GM18498 (cell line): Measurements from ENCODE around the gene DNAI7.

Experiments
- ATAC-seq: cut with Tn5 transposase; IDR thresholded peaks from one replicate; pipeline ENCODE4 v1.9.1; 2021; ENCODE audit warnings: mild to moderate bottlenecking, moderate library complexity; ENCODE audit not compliant: unreplicated experiment

DNAI7 gene

GRCh38 chr12:25195056-25195971 is at the start of gene DNAI7, which contains the start of gene ETFRF1:
TSS of gene DNAI7 (minus strand) at chr12:25195160. CDS start at chr12:25195078, 82 bp downstream.
TSS of gene ETFRF1 (plus strand) at chr12:25195237. CDS start at chr12:25203957, 8,720 bp downstream.
- ATAC-seq, result peak; percentile 97

- no peak for ATAC-seq
Observed at GRCh38 chr12:25243680-25243990, 48.7 kb upstream of the DNAI7 start.

GRCh38 chr12:25242981-25243679 is 48.2 kb upstream of the DNAI7 start:
- ATAC-seq, result no peak

GRCh38 chr12:25241167-25242020 is 46.4 kb upstream of the DNAI7 start:
- peak; percentile 51 for ATAC-seq

- no peak for ATAC-seq
Observed at GRCh38 chr12:25236626-25237025, 41.7 kb upstream of the DNAI7 start.

GRCh38 chr12:25236190-25236589 is 41.2 kb upstream of the DNAI7 start:
- ATAC-seq, result no peak

- ATAC-seq, result no peak
Observed at GRCh38 chr12:25213338-25213737, 18.4 kb upstream of the DNAI7 start.

GRCh38 chr12:25208554-25208953 is 13.6 kb upstream of the DNAI7 start:
- ATAC-seq, result no peak

- ATAC-seq, result no peak
Observed at GRCh38 chr12:25207846-25208245, 12.9 kb upstream of the DNAI7 start.

- ATAC-seq, result no peak
Observed at GRCh38 chr12:25207411-25207810, 12.5 kb upstream of the DNAI7 start.

GRCh38 chr12:25202137-25202536 is 7.2 kb upstream of the DNAI7 start:
- ATAC-seq, result no peak

- ATAC-seq, result no peak
Observed at GRCh38 chr12:25200703-25201102, 5.7 kb upstream of the DNAI7 start.

- ATAC-seq, result no peak
Observed at GRCh38 chr12:25197608-25198007, 2.6 kb upstream of the DNAI7 start.

GRCh38 chr12:25194722-25195055 is 271 bp downstream of the DNAI7 start:
- peak; percentile 16 for ATAC-seq

GRCh38 chr12:25194214-25194613 is 746 bp downstream of the DNAI7 start:
- ATAC-seq, result no peak

GRCh38 chr12:25190793-25191192 is 4.2 kb downstream of the DNAI7 start:
- ATAC-seq, result no peak

- ATAC-seq, result no peak
Observed at GRCh38 chr12:25189656-25190055, 5.3 kb downstream of the DNAI7 start.

GRCh38 chr12:25187781-25188180 is 7.2 kb downstream of the DNAI7 start:
- ATAC-seq, result no peak

GRCh38 chr12:25186788-25187402 is 8.1 kb downstream of the DNAI7 start:
- ATAC-seq, result peak; percentile 95

- no peak for ATAC-seq
Observed at GRCh38 chr12:25186038-25186787, 8.7 kb downstream of the DNAI7 start.
